ENCODE data around the gene ABCG1. TPM values are rescaled to one million over a fixed set of nuclear protein-coding genes. Genes with fewer than 3 reads are reported as not detected.

ABCG1 gene
- total and polyA plus RNA-seq, 4 donors: 11.5 to 65.0 (median 35.0) TPM

- WGBS, 2 donors: 72 to 76% methylated on average over 8 of the region's 8 CpGs
- H3K4me1 ChIP-seq (ENCODE audit: control insufficient read depth in 5 of 5, insufficient read depth in 5 of 5, low read length in 5 of 5): peaks cover 28 to 57% (median 48%) of the 10 kb centered on the region in 5 donors
- peaks cover 0 to 3% (median 0%) of the 10 kb centered on the region in 3 donors for H3K27me3 ChIP-seq (ENCODE audit: control insufficient read depth in 3 of 3, insufficient read depth in 3 of 3, low read length in 2 of 3)
- ATAC-seq (ENCODE audit: insufficient read depth, low FRiP score) (no peak), DNase-seq (no peak)
- no peak overlapping the region for H3K4me3 ChIP-seq
- no peaks in the 10 kb centered on the region for H3K36me3 ChIP-seq (ENCODE audit: control insufficient read depth in 4 of 4, insufficient read depth in 4 of 4, low read length in 4 of 4)
- H3K27ac ChIP-seq (ENCODE audit: low read depth in 1 of 2, low read length in 1 of 2): peak overlapping the region; percentile 20 to 95
- TF ChIP-seq CTCF (IDR thresholded peaks at IDR 0.05; ENCODE audit: control extremely low read depth, extremely low read depth): no peak
- no peaks in the 10 kb centered on the region for H3K9me3 ChIP-seq (ENCODE audit: control insufficient read depth in 4 of 4, insufficient read depth in 3 of 4, low read length in 3 of 4)
- no peak overlapping the region for H3K9ac ChIP-seq (ENCODE audit: insufficient read depth in 1 of 2, low read length in 2 of 2)
Observed at GRCh38 chr21:42232176-42232825, 13.4 kb downstream of the ABCG1 start.

- H3K4me1 ChIP-seq (ENCODE audit: control insufficient read depth in 5 of 5, insufficient read depth in 5 of 5, low read length in 5 of 5): peaks cover 28 to 61% (median 48%) of the 10 kb centered on the region in 5 donors
- 6 to 11% methylated on average over 14 of the region's 14 CpGs for WGBS, 2 donors
Observed at GRCh38 chr21:42233067-42233961, 14.4 kb downstream of the ABCG1 start.

GRCh38 chr21:42234041-42234440, 15.1 kb downstream of the ABCG1 start:
- ATAC-seq (ENCODE audit: insufficient read depth, low FRiP score) (no peak), DNase-seq (no peak)
- Histone ChIP-seq H3K9me3 (ENCODE audit: control insufficient read depth in 4 of 4, insufficient read depth in 3 of 4, low read length in 3 of 4) (no peaks in the 10 kb centered on the region), H3K4me1 (ENCODE audit: control insufficient read depth in 5 of 5, insufficient read depth in 5 of 5, low read length in 5 of 5) (peaks cover 28 to 58% (median 47%) of the 10 kb centered on the region in 5 donors), H3K27ac (ENCODE audit: low read depth in 1 of 2, low read length in 1 of 2) (peak overlapping the region; percentile 81 to 95), H3K36me3 (ENCODE audit: control insufficient read depth in 4 of 4, insufficient read depth in 4 of 4, low read length in 4 of 4) (no peaks in the 10 kb centered on the region), H3K4me3 (no peak overlapping the region), H3K9ac (ENCODE audit: insufficient read depth in 1 of 2, low read length in 2 of 2) (no peak overlapping the region), H3K27me3 (ENCODE audit: control insufficient read depth in 3 of 3, insufficient read depth in 3 of 3, low read length in 2 of 3) (peaks cover 0 to 3% (median 0%) of the 10 kb centered on the region in 3 donors)
- TF ChIP-seq CTCF (IDR thresholded peaks at IDR 0.05; ENCODE audit: control extremely low read depth, extremely low read depth): no peak
- WGBS, 2 donors: 53 to 55% methylated on average over 8 of the region's 8 CpGs

More at GRCh38 chr21:42233067-42233961, 14.4 kb downstream of the ABCG1 start:
- no peaks in the 10 kb centered on the region for H3K9me3 ChIP-seq (ENCODE audit: control insufficient read depth in 4 of 4, insufficient read depth in 3 of 4, low read length in 3 of 4)
- ATAC-seq (ENCODE audit: insufficient read depth, low FRiP score) (peak; percentile 64), DNase-seq (peak; percentile 84 to 94 (median 87))
- no peak for TF ChIP-seq CTCF (IDR thresholded peaks at IDR 0.05; ENCODE audit: control extremely low read depth, extremely low read depth)
- H3K27me3 ChIP-seq (ENCODE audit: control insufficient read depth in 3 of 3, insufficient read depth in 3 of 3, low read length in 2 of 3): peaks cover 0 to 3% (median 0%) of the 10 kb centered on the region in 3 donors
- H3K27ac ChIP-seq (ENCODE audit: low read depth in 1 of 2, low read length in 1 of 2): peak overlapping the region; percentile 85 to 95
- H3K9ac ChIP-seq (ENCODE audit: insufficient read depth in 1 of 2, low read length in 2 of 2): peak overlapping the region in 1 of 2 donors; percentile 33
- no peak overlapping the region for H3K4me3 ChIP-seq
- no peaks in the 10 kb centered on the region for H3K36me3 ChIP-seq (ENCODE audit: control insufficient read depth in 4 of 4, insufficient read depth in 4 of 4, low read length in 4 of 4)
